K562 (cell line): Measurements from ENCODE around the gene CYP2B6. TPM values are rescaled to one million over a fixed set of nuclear protein-coding genes. Genes with fewer than 3 reads are reported as not detected.
A peak's percentile ranks its signal among the peaks of the same experiment; 100 is the strongest.

Source experiments
- C11orf30 ChIP-seq: fragments of 450-650 bp; IDR thresholded peaks from 2 replicates; pipeline ENCODE4 v1.6.1; 2016; ENCODE audit warnings: low read depth, mild to moderate bottlenecking
- CC2D1A ChIP-seq: fragments of 450-650 bp; IDR thresholded peaks from 2 replicates; pipeline ENCODE4 v1.6.1; 2017; ENCODE audit warnings: mild to moderate bottlenecking
- CCAR2 ChIP-seq: fragments of 200-400 bp; formaldehyde crosslinking; IDR thresholded peaks from 2 replicates; pipeline ENCODE4 v1.6.1; 2017; ENCODE audit warnings: mild to moderate bottlenecking, low read depth, low read length
- EGR1 ChIP-seq: fragments of 450-650 bp; conservative IDR thresholded peaks from 2 replicates; pipeline ENCODE4 v1.6.1; 2017; ENCODE audit warnings: mild to moderate bottlenecking
- EP400 ChIP-seq: fragments of 450-650 bp; IDR thresholded peaks from 2 replicates; pipeline ENCODE4 v1.6.1; 2017; ENCODE audit warnings: antibody characterized with exemption, mild to moderate bottlenecking, moderate library complexity
- KLF16 ChIP-seq: IDR thresholded peaks from 2 replicates; pipeline ENCODE4 v1.6.1; 2016; ENCODE audit warnings: antibody characterized with exemption
- MAZ ChIP-seq, 2 experiments: fragments of 450-650 bp in 1 of 2; sonication (generic) in 1 of 2; formaldehyde crosslinking; IDR thresholded peaks in 1 of 2; conservative IDR thresholded peaks in 1 of 2; 2 replicates each; pipeline versions ENCODE4 v1.4.0 to v1.5.0; 2020; ENCODE audit warnings: mild to moderate bottlenecking in 1 of 2, missing genetic modification reagents in 1 of 2
- NR2C1 ChIP-seq, 2 experiments: fragments of 450-650 bp; IDR thresholded peaks; 2 replicates each; pipeline ENCODE4 v1.6.1; 2017; ENCODE audit warnings: mild to moderate bottlenecking in 2 of 2, antibody characterized with exemption in 1 of 2, inconsistent platforms in 1 of 2, missing compliant biosample characterization in 1 of 2, missing genetic modification characterization in 1 of 2
- RAD21 ChIP-seq, 2 experiments: fragments of 250-450 bp in 1 of 2; fragments of 450-650 bp in 1 of 2; sonication (Bioruptor Pico) in 1 of 2; formaldehyde crosslinking in 1 of 2; IDR thresholded peaks in 1 of 2; conservative IDR thresholded peaks in 1 of 2; 2 replicates each; pipeline versions ENCODE4 v1.4.0 to v1.8.0; 2020 to 2022; ENCODE audit warnings: mild to moderate bottlenecking in 2 of 2, moderate library complexity in 1 of 2
- SIRT6 ChIP-seq: IDR thresholded peaks from one replicate; pipeline ENCODE4 v1.6.1; 2012; ENCODE audit warnings: low read depth, mild to moderate bottlenecking, control low read depth, inconsistent platforms, low read length, moderate library complexity
- SREBF1 ChIP-seq: fragments of 150-350 bp; IDR thresholded peaks from 2 replicates; pipeline ENCODE4 v1.6.1; 2014; ENCODE audit warnings: antibody characterized with exemption, low read depth, low read length, borderline replicate concordance
- TBL1XR1 ChIP-seq, 2 experiments: IDR thresholded peaks; 2 replicates each; pipeline ENCODE4 v1.6.1; 2012; ENCODE audit warnings: improper control_type of control experiment in 2 of 2, low read length in 2 of 2, mild to moderate bottlenecking in 1 of 2
- THRAP3 ChIP-seq: fragments of 450-650 bp; IDR thresholded peaks from 2 replicates; pipeline ENCODE4 v1.6.1; 2016; ENCODE audit warnings: mild to moderate bottlenecking, inconsistent platforms, borderline replicate concordance
- ZKSCAN8 ChIP-seq: fragments of 200-800 bp; sonication (Bioruptor generic); IDR thresholded peaks from 2 replicates; pipeline ENCODE4 v1.6.1; 2016; ENCODE audit warnings: missing genetic modification characterization, missing compliant biosample characterization
- ZNF316 ChIP-seq: fragments of 450-650 bp; IDR thresholded peaks from 2 replicates; pipeline ENCODE4 v1.6.1; 2016
- ZNF584 ChIP-seq: fragments of 200-800 bp; sonication (Bioruptor generic); IDR thresholded peaks from 2 replicates; pipeline ENCODE4 v1.6.1; 2016; ENCODE audit warnings: low read depth, mild to moderate bottlenecking, missing genetic modification characterization, missing compliant biosample characterization
- polyA plus RNA-seq, 8 experiments: library from polyadenylated mRNA; depleted of rRNA in 4 of 8; stranded (reverse) in 5 of 8; unstranded in 3 of 8; fragments of >200 nt; fragmentation: Nextera tagmentation in 2 of 8; fragmentation: Illumina TruSeq in 1 of 8; extraction: Ambion mirVana in 2 of 8; extraction: Trizol in 1 of 8; gene quantifications; 2 replicates each; pipeline versions ENCODE4 v1.2.1 to v1.2.3, GENCODE V29; 2011 to 2014; ENCODE audit warnings: inconsistent platforms in 1 of 8, missing spikeins in 1 of 8
- total RNA-seq, 7 experiments: library from RNA; depleted of rRNA in 6 of 7; stranded (reverse); fragments of >200 nt in 6 of 7; fragmentation: Illumina TruSeq in 2 of 7; extraction: Trizol in 2 of 7; gene quantifications; 2 replicates each; pipeline versions ENCODE4 v1.2.1 to v1.2.3, GENCODE V29; 2011 to 2021; ENCODE audit warnings: low replicate concordance in 1 of 7
- TF ChIP-seq, protein P1 (sequence below), 2 experiments: fragments of 450-650 bp; formaldehyde crosslinking in 1 of 2; IDR thresholded peaks; 2 replicates each; pipeline versions ENCODE4 v1.4.0 to v1.6.1; 2014 to 2020; ENCODE audit warnings: mild to moderate bottlenecking in 2 of 2, borderline replicate concordance in 1 of 2, low read depth in 1 of 2
- TF ChIP-seq, protein P2 (sequence below), 2 experiments: fragments of 450-650 bp; IDR thresholded peaks; 2 replicates each; pipeline ENCODE4 v1.6.1; 2016

The CYP2B6 gene
- total and polyA plus RNA-seq, 9 of the 15 experiments (the other 6 are each of a cell fraction or from before 2014, with no cell fraction given), result 0.04 TPM; not detected in 8

DNA sequence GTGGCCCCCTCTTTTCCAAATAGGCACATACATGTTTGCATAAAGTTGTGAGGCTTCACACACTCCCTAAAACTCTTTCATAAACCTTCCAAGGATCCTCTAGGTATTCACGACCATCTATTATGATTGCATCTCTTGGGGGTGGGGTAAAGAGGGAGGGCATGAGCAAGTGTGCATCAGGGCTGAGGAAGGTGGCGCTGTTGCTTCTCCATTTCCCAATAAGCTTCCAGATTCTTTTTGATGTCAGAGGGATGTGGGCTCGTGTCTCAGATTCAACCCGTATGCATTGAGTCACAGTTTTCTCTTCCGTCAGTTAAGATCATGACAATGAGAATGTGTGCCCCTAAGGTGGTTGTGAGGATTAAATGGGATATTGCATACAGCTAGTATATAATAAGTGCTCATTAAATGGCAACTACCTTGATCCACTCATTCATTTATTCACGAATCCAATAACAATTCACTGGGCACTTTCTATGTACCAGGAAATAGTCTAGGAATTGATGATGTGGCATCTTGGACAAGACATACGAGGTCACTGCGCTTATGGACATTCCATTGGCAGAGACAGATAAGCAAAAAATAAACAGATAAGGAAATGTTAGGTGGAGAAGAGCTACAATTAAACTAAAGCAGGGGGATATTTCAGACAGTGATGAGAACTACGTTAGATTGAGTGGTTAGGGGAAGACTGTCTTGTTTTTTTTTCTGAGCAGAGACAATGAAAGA lies 10.3 kb downstream of the CYP2B6 start (continued):
- TF ChIP-seq MAZ (CRISPR knock-in tag; conservative IDR thresholded peaks at IDR 0.05 in 1 of 2, IDR thresholded peaks at IDR 0.05 in 1 of 2), result peak in 1 of 2 experiments; percentile 56; a peak in 1 of 4 replicates
- peak; percentile 29; the same call in 1 of the 2 replicates for TF ChIP-seq ZNF316
- TF ChIP-seq C11orf30, result peak; percentile 19; the same call in 1 of the 2 replicates
- no peak for TF ChIP-seq KLF16
- no peak for TF ChIP-seq SREBF1
- no peak for TF ChIP-seq EP400
- TF ChIP-seq, protein P1, sequence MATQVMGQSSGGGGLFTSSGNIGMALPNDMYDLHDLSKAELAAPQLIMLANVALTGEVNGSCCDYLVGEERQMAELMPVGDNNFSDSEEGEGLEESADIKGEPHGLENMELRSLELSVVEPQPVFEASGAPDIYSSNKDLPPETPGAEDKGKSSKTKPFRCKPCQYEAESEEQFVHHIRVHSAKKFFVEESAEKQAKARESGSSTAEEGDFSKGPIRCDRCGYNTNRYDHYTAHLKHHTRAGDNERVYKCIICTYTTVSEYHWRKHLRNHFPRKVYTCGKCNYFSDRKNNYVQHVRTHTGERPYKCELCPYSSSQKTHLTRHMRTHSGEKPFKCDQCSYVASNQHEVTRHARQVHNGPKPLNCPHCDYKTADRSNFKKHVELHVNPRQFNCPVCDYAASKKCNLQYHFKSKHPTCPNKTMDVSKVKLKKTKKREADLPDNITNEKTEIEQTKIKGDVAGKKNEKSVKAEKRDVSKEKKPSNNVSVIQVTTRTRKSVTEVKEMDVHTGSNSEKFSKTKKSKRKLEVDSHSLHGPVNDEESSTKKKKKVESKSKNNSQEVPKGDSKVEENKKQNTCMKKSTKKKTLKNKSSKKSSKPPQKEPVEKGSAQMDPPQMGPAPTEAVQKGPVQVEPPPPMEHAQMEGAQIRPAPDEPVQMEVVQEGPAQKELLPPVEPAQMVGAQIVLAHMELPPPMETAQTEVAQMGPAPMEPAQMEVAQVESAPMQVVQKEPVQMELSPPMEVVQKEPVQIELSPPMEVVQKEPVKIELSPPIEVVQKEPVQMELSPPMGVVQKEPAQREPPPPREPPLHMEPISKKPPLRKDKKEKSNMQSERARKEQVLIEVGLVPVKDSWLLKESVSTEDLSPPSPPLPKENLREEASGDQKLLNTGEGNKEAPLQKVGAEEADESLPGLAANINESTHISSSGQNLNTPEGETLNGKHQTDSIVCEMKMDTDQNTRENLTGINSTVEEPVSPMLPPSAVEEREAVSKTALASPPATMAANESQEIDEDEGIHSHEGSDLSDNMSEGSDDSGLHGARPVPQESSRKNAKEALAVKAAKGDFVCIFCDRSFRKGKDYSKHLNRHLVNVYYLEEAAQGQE (IDR thresholded peaks at IDR 0.05; ENCODE audit: borderline replicate concordance), result peak; percentile 12; the same call in 1 of the 2 replicates
- TF ChIP-seq, protein P1 (CRISPR knock-in tag; IDR thresholded peaks at IDR 0.05; ENCODE audit: low read depth), result no peak
- no peak for TF ChIP-seq TBL1XR1 (IDR thresholded peaks at IDR 0.05; ENCODE audit: low read length in 2 of 2)
- TF ChIP-seq EGR1, result no peak
- TF ChIP-seq ZNF584 (CRISPR knock-in tag), result no peak
- peak; percentile 90 for TF ChIP-seq ZKSCAN8 (CRISPR knock-in tag)
- 0 out of 4 replicates have a peak, but pooled peaks of 1 of the 2 experiments have one; percentile 21 for TF ChIP-seq RAD21 (CRISPR knock-in tag; conservative IDR thresholded peaks at IDR 0.05 in 1 of 2, IDR thresholded peaks at IDR 0.05 in 1 of 2)
- no peak for TF ChIP-seq THRAP3
- TF ChIP-seq NR2C1 (IDR thresholded peaks at IDR 0.05), result no peak
- no peak for TF ChIP-seq NR2C1 (tag; IDR thresholded peaks at IDR 0.05)
- TF ChIP-seq CC2D1A, result no peak
- TF ChIP-seq, protein P2, sequence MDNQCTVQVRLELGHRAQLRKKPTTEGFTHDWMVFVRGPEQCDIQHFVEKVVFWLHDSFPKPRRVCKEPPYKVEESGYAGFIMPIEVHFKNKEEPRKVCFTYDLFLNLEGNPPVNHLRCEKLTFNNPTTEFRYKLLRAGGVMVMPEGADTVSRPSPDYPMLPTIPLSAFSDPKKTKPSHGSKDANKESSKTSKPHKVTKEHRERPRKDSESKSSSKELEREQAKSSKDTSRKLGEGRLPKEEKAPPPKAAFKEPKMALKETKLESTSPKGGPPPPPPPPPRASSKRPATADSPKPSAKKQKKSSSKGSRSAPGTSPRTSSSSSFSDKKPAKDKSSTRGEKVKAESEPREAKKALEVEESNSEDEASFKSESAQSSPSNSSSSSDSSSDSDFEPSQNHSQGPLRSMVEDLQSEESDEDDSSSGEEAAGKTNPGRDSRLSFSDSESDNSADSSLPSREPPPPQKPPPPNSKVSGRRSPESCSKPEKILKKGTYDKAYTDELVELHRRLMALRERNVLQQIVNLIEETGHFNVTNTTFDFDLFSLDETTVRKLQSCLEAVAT (IDR thresholded peaks at IDR 0.05), result no peak
- TF ChIP-seq SIRT6, result no peak
- no peak for TF ChIP-seq CCAR2
